ENCODE measurements around the gene ZFP36L1.

The ZFP36L1 gene

GRCh38 chr14:68759937-68760336 lies 32.9 kb downstream of the ZFP36L1 start:
- H3K4me1 ChIP-seq (ENCODE audit: control insufficient read depth, low read length) = peaks cover 9% of the 10 kb centered on the region

GRCh38 chr14:68759017-68759560 lies 33.8 kb downstream of the ZFP36L1 start:
- H3K4me1 ChIP-seq (ENCODE audit: control insufficient read depth, low read length) = peaks cover 9% of the 10 kb centered on the region

More at GRCh38 chr14:68759937-68760336, 32.9 kb downstream of the ZFP36L1 start:
- H3F3A ChIP-seq (ENCODE audit: control insufficient read depth, insufficient read depth) = no peaks in the 10 kb centered on the region
- no peaks in the 10 kb centered on the region for H3K9me3 ChIP-seq (ENCODE audit: control insufficient read depth, insufficient read depth, low read length)
- H3K9me2 ChIP-seq (replicated peaks; ENCODE audit: control insufficient read depth, low read length) = no peaks in the 10 kb centered on the region
- TF ChIP-seq EZH2phosphoT487 (IDR thresholded peaks at IDR 0.05; ENCODE audit: borderline replicate concordance, low read length) (no peak), CTCF (IDR thresholded peaks at IDR 0.05; ENCODE audit: low read depth, low read length, poor library complexity, severe bottlenecking) (no peak)
- H3K4me3 ChIP-seq (ENCODE audit: low read length) = no peak overlapping the region
- no peaks in the 10 kb centered on the region for H3K27me3 ChIP-seq (ENCODE audit: control insufficient read depth, low read length)
- H3K4me2 ChIP-seq (ENCODE audit: low read length) = no peak overlapping the region
- no peaks in the 10 kb centered on the region for H3K79me2 ChIP-seq (ENCODE audit: control insufficient read depth, low read length)
- no peaks in the 10 kb centered on the region for H3K36me3 ChIP-seq (ENCODE audit: control insufficient read depth, low read length)
- no peak overlapping the region for H3K27ac ChIP-seq (ENCODE audit: low read depth, low read length)
- no peaks in the 10 kb centered on the region for H4K20me1 ChIP-seq (ENCODE audit: control insufficient read depth, insufficient read depth, low read depth, low read length)

GRCh38 chr14:68758301-68758700 lies 34.6 kb downstream of the ZFP36L1 start:
- Histone ChIP-seq H3F3A (ENCODE audit: control insufficient read depth, insufficient read depth) (no peaks in the 10 kb centered on the region), H4K20me1 (ENCODE audit: control insufficient read depth, insufficient read depth, low read depth, low read length) (no peaks in the 10 kb centered on the region), H3K9me2 (replicated peaks; ENCODE audit: control insufficient read depth, low read length) (no peaks in the 10 kb centered on the region), H3K4me2 (ENCODE audit: low read length) (no peak overlapping the region), H3K9me3 (ENCODE audit: control insufficient read depth, insufficient read depth, low read length) (no peaks in the 10 kb centered on the region), H3K79me2 (ENCODE audit: control insufficient read depth, low read length) (no peaks in the 10 kb centered on the region), H3K4me3 (ENCODE audit: low read length) (no peak overlapping the region), H3K27ac (ENCODE audit: low read depth, low read length) (no peak overlapping the region), H3K27me3 (ENCODE audit: control insufficient read depth, low read length) (no peaks in the 10 kb centered on the region), H3K4me1 (ENCODE audit: control insufficient read depth, low read length) (peaks cover 9% of the 10 kb centered on the region), H3K36me3 (ENCODE audit: control insufficient read depth, low read length) (no peaks in the 10 kb centered on the region)
- TF ChIP-seq EZH2phosphoT487 (IDR thresholded peaks at IDR 0.05; ENCODE audit: borderline replicate concordance, low read length) = no peak
- TF ChIP-seq CTCF (IDR thresholded peaks at IDR 0.05; ENCODE audit: low read depth, low read length, poor library complexity, severe bottlenecking) = no peak

More at GRCh38 chr14:68759017-68759560, 33.8 kb downstream of the ZFP36L1 start:
- Histone ChIP-seq H3K9me3 (ENCODE audit: control insufficient read depth, insufficient read depth, low read length) (no peaks in the 10 kb centered on the region), H3K4me3 (ENCODE audit: low read length) (no peak overlapping the region), H3K79me2 (ENCODE audit: control insufficient read depth, low read length) (no peaks in the 10 kb centered on the region), H3K27ac (ENCODE audit: low read depth, low read length) (no peak overlapping the region), H3F3A (ENCODE audit: control insufficient read depth, insufficient read depth) (no peaks in the 10 kb centered on the region), H3K27me3 (ENCODE audit: control insufficient read depth, low read length) (no peaks in the 10 kb centered on the region), H4K20me1 (ENCODE audit: control insufficient read depth, insufficient read depth, low read depth, low read length) (no peaks in the 10 kb centered on the region), H3K9me2 (replicated peaks; ENCODE audit: control insufficient read depth, low read length) (no peaks in the 10 kb centered on the region), H3K36me3 (ENCODE audit: control insufficient read depth, low read length) (no peaks in the 10 kb centered on the region), H3K4me2 (ENCODE audit: low read length) (no peak overlapping the region)
- TF ChIP-seq CTCF (IDR thresholded peaks at IDR 0.05; ENCODE audit: low read depth, low read length, poor library complexity, severe bottlenecking) = no peak
- no peak for TF ChIP-seq EZH2phosphoT487 (IDR thresholded peaks at IDR 0.05; ENCODE audit: borderline replicate concordance, low read length)

Measured in DOHH2 (cell line).